ENCODE measurements around the gene ZDHHC21. TPM values are rescaled to one million over a fixed set of nuclear protein-coding genes. Genes with fewer than 3 reads are reported as not detected.

Gene ZDHHC21
- total and polyA plus RNA-seq, 2 experiments from 2014 or later, result 3.3 to 5.9 TPM

GRCh38 chr9:14561929-14562405, 131.3 kb downstream of the ZDHHC21 start:
- H3F3A ChIP-seq (ENCODE audit: insufficient read depth), result no peaks in the 10 kb centered on the region
- no peak overlapping the region for H3K4me3 ChIP-seq
- H3K36me3 ChIP-seq (ENCODE audit: low read depth), result no peaks in the 10 kb centered on the region
- no peaks in the 10 kb centered on the region for H3K9me3 ChIP-seq (ENCODE audit: low read depth)
- no peaks in the 10 kb centered on the region for H3K79me2 ChIP-seq (ENCODE audit: insufficient read depth)
- DNase-seq, result no peak
- in situ Hi-C loops (cut with MboI), result no loop called here
- TF ChIP-seq EZH2 (IDR thresholded peaks at IDR 0.05; ENCODE audit: insufficient read depth, poor library complexity, severe bottlenecking) (no peak), EZH2phosphoT487 (IDR thresholded peaks at IDR 0.05; ENCODE audit: insufficient read depth, low read depth) (no peak)
- WGBS, 2 experiments (ENCODE audit: low coverage in 1 of 2, low lambda C conversion rate in 2 of 2, missing lambda C conversion rate in 2 of 2), result 36 to 38% methylated on average over 9 of the region's 9 CpGs
- H3K27me3 ChIP-seq (replicated peaks; ENCODE audit: insufficient read depth), result no peaks in the 10 kb centered on the region
- H3K4me2 ChIP-seq (ENCODE audit: unreplicated experiment), result no peak overlapping the region
- no peaks in the 10 kb centered on the region for H4K20me1 ChIP-seq (ENCODE audit: insufficient read depth)
- no peaks in the 10 kb centered on the region for H3K4me1 ChIP-seq (ENCODE audit: insufficient read depth)
- H3K27ac ChIP-seq, result no peak overlapping the region
- no peaks in the 10 kb centered on the region for H3K9me2 ChIP-seq (ENCODE audit: insufficient read depth)
- no peak overlapping the region for H2AFZ ChIP-seq
- no peak overlapping the region for H3K9ac ChIP-seq

Other genes starting within 250 kb of the ZDHHC21 start
- gene CER1, start 29.3 kb upstream of the ZDHHC21 start, total RNA-seq (2014; rRNA removed; shearing (Covaris generic)), result not detected in 2 replicates
- not detected in 2 replicates for gene CER1, start 29.3 kb upstream of the ZDHHC21 start, polyA plus RNA-seq (2016; fragmentation: Nextera tagmentation; extraction: Ambion mirVana)
- 0.11 and 0.51 TPM in 2 replicates for gene FREM1, start 217.0 kb upstream of the ZDHHC21 start, total RNA-seq (2014; rRNA removed; shearing (Covaris generic))
- 0.25 and 0.31 TPM in 2 replicates for gene FREM1, start 217.0 kb upstream of the ZDHHC21 start, polyA plus RNA-seq (2016; fragmentation: Nextera tagmentation; extraction: Ambion mirVana)